ENCODE measurements around the gene FOSB.
A peak's percentile ranks its signal among the peaks of the same experiment; 100 is the strongest.
"Not testable (repeated sequence)": the region's sequence is repeated elsewhere in the genome, so short reads cannot be mapped to it uniquely, and the experiment has no call there.

FOSB gene

GRCh38 chr19:45503909-45504308 lies 36.1 kb downstream of the FOSB start:
- no peak for DNase-seq (ENCODE audit: low read depth in 1 of 2, low spot score in 1 of 2)

- no peak for DNase-seq (ENCODE audit: low read depth in 1 of 2, low spot score in 1 of 2)
Observed at GRCh38 chr19:45505151-45505995, 37.6 kb downstream of the FOSB start.

- DNase-seq (ENCODE audit: low read depth in 1 of 2, low spot score in 1 of 2) = no peak
Observed at GRCh38 chr19:45505996-45506245, 38.1 kb downstream of the FOSB start.

- peak; percentile 98 to 99 for DNase-seq (ENCODE audit: low read depth in 1 of 2, low spot score in 1 of 2)
Observed at GRCh38 chr19:45506246-45506988, 38.6 kb downstream of the FOSB start.

GRCh38 chr19:45506989-45507871 lies 39.4 kb downstream of the FOSB start, which contains the start of gene VASP:
Gene VASP, plus strand, starts transcription at chr19:45507479. Its CDS starts 293 bp downstream, at chr19:45507772.
- DNase-seq (ENCODE audit: low read depth in 1 of 2, low spot score in 1 of 2) = peak; percentile 81 to 90

- DNase-seq (ENCODE audit: low read depth in 1 of 2, low spot score in 1 of 2) = no peak
Observed at GRCh38 chr19:45507872-45508416, 40.1 kb downstream of the FOSB start.

GRCh38 chr19:45508417-45508860 lies 40.6 kb downstream of the FOSB start:
- no peak for DNase-seq (ENCODE audit: low read depth in 1 of 2, low spot score in 1 of 2)

- DNase-seq (ENCODE audit: low read depth in 1 of 2, low spot score in 1 of 2) = no peak
Observed at GRCh38 chr19:45508861-45509691, 41.3 kb downstream of the FOSB start.

GRCh38 chr19:45509692-45510015 lies 41.9 kb downstream of the FOSB start:
- no peak for DNase-seq (ENCODE audit: low read depth in 1 of 2, low spot score in 1 of 2)

GRCh38 chr19:45510352-45510751 lies 42.6 kb downstream of the FOSB start:
- DNase-seq (ENCODE audit: low read depth in 1 of 2, low spot score in 1 of 2) = not testable (repeated sequence)

GRCh38 chr19:45511074-45511473 lies 43.3 kb downstream of the FOSB start:
- no peak for DNase-seq (ENCODE audit: low read depth in 1 of 2, low spot score in 1 of 2)

- DNase-seq (ENCODE audit: low read depth in 1 of 2, low spot score in 1 of 2) = no peak
Observed at GRCh38 chr19:45512881-45513483, 45.2 kb downstream of the FOSB start.

GRCh38 chr19:45514376-45515051 lies 46.7 kb downstream of the FOSB start:
- DNase-seq (ENCODE audit: low read depth in 1 of 2, low spot score in 1 of 2) = no peak

- DNase-seq (ENCODE audit: low read depth in 1 of 2, low spot score in 1 of 2) = no peak
Observed at GRCh38 chr19:45515081-45515624, 47.4 kb downstream of the FOSB start.

GRCh38 chr19:45515807-45516401 lies 48.1 kb downstream of the FOSB start:
- no peak for DNase-seq (ENCODE audit: low read depth in 1 of 2, low spot score in 1 of 2)

GRCh38 chr19:45517238-45517637 lies 49.4 kb downstream of the FOSB start:
- no peak for DNase-seq (ENCODE audit: low read depth in 1 of 2, low spot score in 1 of 2)

GRCh38 chr19:45517641-45518468 lies 50.1 kb downstream of the FOSB start:
- no peak for DNase-seq (ENCODE audit: low read depth in 1 of 2, low spot score in 1 of 2)

- DNase-seq (ENCODE audit: low read depth in 1 of 2, low spot score in 1 of 2) = no peak
Observed at GRCh38 chr19:45518469-45518826, 50.7 kb downstream of the FOSB start.

Measured in activated CD4-positive, alpha-beta T cell treated with anti-CD3 and anti-CD28 coated beads, Interleukin-2, amount 50 U/mL, for 24 hours (primary cell).